C1 segment of cervical spinal cord (tissue), 14 donors: ENCODE data around the gene TBL1XR1.

Source experiments
- DNase-seq, 14 donors: peaks; one replicate each; lab custom pipeline; 2025; lab: John Stamatoyannopoulos, UW

The TBL1XR1 gene

DNA sequence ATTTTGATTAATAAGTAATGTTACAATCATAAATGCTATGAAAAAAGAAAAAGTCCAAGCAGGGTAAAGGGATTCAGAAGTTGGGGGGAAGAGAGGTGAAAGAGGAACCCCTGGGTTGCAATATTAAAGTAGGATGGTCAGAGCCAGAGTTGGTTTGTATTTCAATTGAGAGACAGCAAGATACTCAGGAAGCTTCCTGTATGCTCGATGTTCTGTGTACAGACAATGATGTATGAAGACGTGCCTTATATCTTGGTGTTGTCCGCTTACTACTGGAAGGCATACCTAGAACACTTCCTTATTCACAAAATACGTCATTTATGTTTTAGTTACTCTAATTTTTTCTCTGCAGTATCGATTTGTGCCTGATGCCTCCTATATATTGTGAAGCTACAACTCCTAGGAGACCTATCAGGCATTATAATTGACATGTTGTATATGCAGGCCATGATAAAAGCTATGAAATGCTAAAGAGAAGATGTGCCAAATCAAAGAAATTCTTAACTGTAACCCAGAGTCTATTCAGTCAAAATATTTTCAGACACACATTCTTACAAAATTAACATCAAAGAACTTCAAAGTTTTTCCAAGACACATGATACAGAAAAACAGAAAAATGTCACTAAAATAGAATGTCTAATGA is 87.5 kb downstream of the TBL1XR1 start:
- no peak for DNase-seq

GRCh38 chr3:177108648-177109047 is 88.6 kb downstream of the TBL1XR1 start:
- no peak for DNase-seq

- DNase-seq, result no peak
These were observed 89.6 kb downstream of the TBL1XR1 start for GRCh38 chr3:177107461-177108239.

DNA sequence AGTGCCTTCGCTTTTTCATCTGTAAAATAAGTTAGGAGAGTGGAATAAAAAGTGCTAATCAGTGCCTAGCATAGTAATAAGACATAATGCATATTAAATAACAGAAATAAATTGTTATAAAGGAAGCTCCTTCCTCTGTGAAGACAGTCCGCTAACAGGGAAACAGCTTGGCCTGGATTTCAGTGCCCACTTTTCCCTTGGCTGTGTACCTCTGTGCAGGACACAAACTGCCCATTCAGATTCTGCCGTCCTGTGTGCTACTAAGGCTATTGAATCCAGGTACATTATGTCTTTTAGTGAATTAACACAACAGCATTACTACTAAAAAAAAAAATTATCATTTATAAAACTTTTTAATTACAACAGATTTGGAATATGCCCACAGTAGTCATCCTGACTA is 90.7 kb downstream of the TBL1XR1 start:
- peak in 1 of 14 donors; percentile 31 for DNase-seq

DNA sequence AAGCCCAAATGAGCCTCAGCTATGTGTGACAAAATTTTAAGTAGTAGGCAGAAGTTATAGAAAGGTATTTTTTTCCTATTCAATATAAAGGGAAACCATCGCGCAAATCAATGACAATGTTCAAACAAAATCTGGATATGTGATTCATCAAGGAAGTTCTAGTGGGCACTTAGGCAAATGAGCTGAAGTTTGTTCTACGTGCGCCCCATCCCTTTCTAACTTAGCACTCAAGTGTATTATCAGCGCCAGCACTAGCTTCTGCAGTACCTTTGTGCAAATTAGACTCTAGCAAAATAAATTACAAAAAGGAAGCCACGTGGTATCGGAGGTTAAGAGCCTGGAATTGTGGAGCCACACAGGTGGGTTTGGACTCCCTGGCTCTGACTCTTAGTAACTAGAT is 91.1 kb downstream of the TBL1XR1 start:
- no peak for DNase-seq

GRCh38 chr3:177105623-177106022 is 91.7 kb downstream of the TBL1XR1 start:
- DNase-seq, result no peak

DNA sequence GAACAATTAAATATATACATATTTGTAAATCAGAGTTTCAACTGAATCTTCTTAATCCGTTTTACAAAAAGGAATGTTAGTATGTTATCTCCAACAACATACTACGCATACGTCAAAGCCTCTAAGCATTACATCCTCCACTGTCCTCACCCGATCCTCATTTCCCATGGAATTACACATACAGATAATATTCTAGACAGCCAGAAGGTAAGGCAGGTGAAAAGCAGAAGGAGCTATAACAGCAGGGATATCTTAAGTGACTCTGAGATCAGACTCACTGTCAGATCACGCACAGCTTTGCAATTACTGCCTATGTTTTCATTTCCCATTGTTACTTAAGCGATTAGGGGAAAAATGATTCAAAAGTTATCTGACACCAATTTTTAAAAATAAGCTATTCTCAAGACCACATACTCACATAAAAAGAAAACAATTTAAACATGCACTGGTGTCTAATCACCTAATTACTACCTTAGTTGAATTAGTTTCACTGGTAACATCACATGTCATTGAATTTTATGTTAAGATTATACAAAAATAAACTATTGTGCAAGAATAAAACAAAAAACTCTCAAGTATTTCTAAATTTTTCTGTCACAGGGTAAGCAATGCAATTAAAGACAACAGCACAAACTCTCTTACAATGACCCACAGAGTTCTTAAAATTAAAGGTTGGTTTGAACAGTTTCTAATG is 92.8 kb downstream of the TBL1XR1 start:
- no peak for DNase-seq

- no peak for DNase-seq
These were observed 94.7 kb downstream of the TBL1XR1 start for GRCh38 chr3:177102553-177102952.

- DNase-seq, result no peak
These were observed 98.7 kb downstream of the TBL1XR1 start for GRCh38 chr3:177098551-177098950.

GRCh38 chr3:177096615-177097014 is 100.7 kb downstream of the TBL1XR1 start:
- no peak for DNase-seq

DNA sequence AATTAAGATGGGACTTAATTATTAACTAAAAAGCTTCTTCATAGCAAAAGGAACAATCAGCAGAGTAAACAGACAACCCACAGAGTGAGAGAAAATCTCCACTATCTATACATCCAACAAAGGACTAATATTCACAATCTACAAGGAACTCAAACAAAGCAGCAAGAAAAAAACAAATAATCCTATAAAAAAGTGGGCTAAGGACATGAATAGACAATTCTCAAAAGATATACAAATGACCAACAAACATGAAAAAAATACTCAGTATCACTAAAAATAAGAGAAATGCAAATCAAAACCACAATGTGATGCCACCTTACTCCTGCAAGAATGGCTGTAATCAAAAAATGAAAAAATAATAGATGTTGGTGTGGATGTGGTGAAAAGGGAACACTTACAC is 103.3 kb downstream of the TBL1XR1 start:
- no peak for DNase-seq

- DNase-seq, result no peak
These were observed 107.4 kb downstream of the TBL1XR1 start for GRCh38 chr3:177089901-177090300.

- DNase-seq, result peak in 1 of 14 donors; percentile 16
These were observed 108.2 kb downstream of the TBL1XR1 start for GRCh38 chr3:177089110-177089509.

GRCh38 chr3:177085794-177086193 is 111.5 kb downstream of the TBL1XR1 start:
- no peak for DNase-seq

- DNase-seq, result no peak
These were observed 112.7 kb downstream of the TBL1XR1 start for GRCh38 chr3:177084616-177085015.

GRCh38 chr3:177080122-177080521 is 117.2 kb downstream of the TBL1XR1 start:
- DNase-seq, result no peak

- DNase-seq, result no peak
These were observed 117.6 kb downstream of the TBL1XR1 start for GRCh38 chr3:177079684-177080083.

DNA sequence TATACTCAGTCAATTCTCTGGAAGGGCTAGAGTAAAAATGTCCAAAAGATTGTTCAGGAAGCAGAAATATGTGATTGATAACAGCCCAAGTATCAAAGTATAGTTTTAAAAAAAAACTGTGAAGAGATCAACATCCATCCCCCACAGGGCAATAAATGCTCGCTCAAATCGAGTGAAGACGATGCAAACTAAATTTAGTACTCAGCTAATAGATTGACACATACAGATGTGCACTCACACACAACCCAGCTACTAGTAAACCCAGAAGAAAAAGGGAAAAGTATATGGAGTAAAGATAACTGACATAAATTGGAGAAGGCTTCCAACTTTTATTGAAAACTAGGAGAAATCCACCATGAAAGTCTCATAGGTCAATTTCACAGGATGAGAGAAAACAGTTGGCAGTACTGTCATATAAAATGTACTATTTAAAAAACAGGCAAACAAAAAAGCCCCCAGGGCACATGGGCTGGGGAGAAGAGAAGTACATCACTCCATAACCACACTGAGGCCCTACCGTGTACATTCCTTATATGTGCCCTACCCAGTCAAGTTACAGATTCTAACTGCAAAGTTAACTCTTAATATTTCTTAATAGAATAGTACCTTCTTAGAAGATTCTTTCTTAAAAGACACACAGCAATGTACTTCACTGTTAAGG is 125.7 kb downstream of the TBL1XR1 start:
- DNase-seq, result no peak

GRCh38 chr3:177069514-177070329 is 127.6 kb downstream of the TBL1XR1 start:
- no peak for DNase-seq

DNA sequence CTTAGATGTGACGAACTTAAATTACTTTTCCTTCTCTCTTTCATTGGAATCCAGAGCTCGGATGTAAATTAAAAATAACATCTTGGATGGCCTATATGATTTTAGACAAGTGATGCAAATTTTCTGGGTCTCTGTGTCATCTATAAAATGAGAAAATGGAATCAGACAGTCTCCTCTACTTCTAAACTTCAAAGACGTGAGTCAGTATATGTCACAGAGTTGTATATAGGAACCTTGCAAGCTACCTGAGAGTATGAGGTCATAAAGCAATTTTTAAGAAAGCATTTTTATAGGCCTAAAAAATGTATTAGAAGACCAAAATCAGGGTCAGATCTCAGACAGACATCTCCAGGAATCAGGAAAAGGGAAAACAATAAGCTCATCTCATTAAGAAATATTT is 128.3 kb downstream of the TBL1XR1 start:
- no peak for DNase-seq

- DNase-seq, result no peak
These were observed 131.2 kb downstream of the TBL1XR1 start for GRCh38 chr3:177066068-177066467.
